DOHH2 (cell line): ENCODE measurements around the gene GMPS.

Experiments used
- CTCF ChIP-seq: fragments of 200-600 bp; sonication (generic); IDR thresholded peaks from one replicate; pipeline ENCODE4 v1.5.1; 2014; ENCODE audit warnings: antibody characterized with exemption, mild to moderate bottlenecking, low read depth, low read length; ENCODE audit not compliant: poor library complexity, severe bottlenecking
- EZH2phosphoT487 ChIP-seq: fragments of 200-600 bp; sonication (generic); IDR thresholded peaks from 2 replicates; pipeline ENCODE4 v1.6.1; 2017; ENCODE audit warnings: borderline replicate concordance, mild to moderate bottlenecking, antibody characterized with exemption, low read length, moderate library complexity, mixed read lengths

- TF ChIP-seq CTCF (no peak), EZH2phosphoT487 (no peak)
These were observed 26.9 kb upstream of the GMPS start for GRCh38 chr3:155843569-155843968.
